Activated CD8-positive, alpha-beta memory T cell treated with anti-CD3 and anti-CD28 coated beads, Interleukin-2, amount 50 U/mL, for 24 hours (primary cell): ENCODE results near the gene SLC5A6.
A peak's percentile ranks its signal among the peaks of the same experiment; 100 is the strongest.

ENCODE experiments used
- DNase-seq: peaks from one replicate; pipeline ENCODE4 v3.0.0-alpha.2; 2020; ENCODE audit errors: extremely low read depth

SLC5A6 gene

GRCh38 chr2:27236626-27237025, 24.6 kb upstream of the SLC5A6 start:
- no peak for DNase-seq

- DNase-seq, result no peak
These were observed 24.1 kb upstream of the SLC5A6 start for GRCh38 chr2:27236136-27236535.

- DNase-seq, result no peak
These were observed 21.3 kb upstream of the SLC5A6 start for GRCh38 chr2:27233341-27233740.

GRCh38 chr2:27231921-27232320, 19.9 kb upstream of the SLC5A6 start:
- no peak for DNase-seq

GRCh38 chr2:27227501-27227900, 15.4 kb upstream of the SLC5A6 start:
- DNase-seq, result no peak

- no peak for DNase-seq
These were observed 13.5 kb upstream of the SLC5A6 start for GRCh38 chr2:27225526-27225925.

GRCh38 chr2:27223416-27223815, 11.3 kb upstream of the SLC5A6 start:
- no peak for DNase-seq

- no peak for DNase-seq
These were observed 10.3 kb upstream of the SLC5A6 start for GRCh38 chr2:27222407-27222806.

- no peak for DNase-seq
These were observed 9.1 kb upstream of the SLC5A6 start for GRCh38 chr2:27221166-27221565.

GRCh38 chr2:27220091-27220490, 8.0 kb upstream of the SLC5A6 start:
- DNase-seq, result no peak

GRCh38 chr2:27219091-27219490, 7.0 kb upstream of the SLC5A6 start:
- DNase-seq, result no peak

- DNase-seq, result no peak
These were observed 6.5 kb upstream of the SLC5A6 start for GRCh38 chr2:27218614-27219013.

- DNase-seq, result peak; percentile 70
These were observed 5.4 kb upstream of the SLC5A6 start, which contains the start of gene CAD for GRCh38 chr2:27217173-27218121. Gene CAD (plus strand): TSS chr2:27217369. CDS start chr2:27217552, 183 bp downstream.

- no peak for DNase-seq
These were observed 4.5 kb upstream of the SLC5A6 start for GRCh38 chr2:27216416-27217137.

GRCh38 chr2:27214941-27215340, 2.9 kb upstream of the SLC5A6 start:
- DNase-seq, result no peak

- no peak for DNase-seq
These were observed 781 bp upstream of the SLC5A6 start for GRCh38 chr2:27212626-27213471.

- no peak for DNase-seq
These were observed 676 bp downstream of the SLC5A6 start for GRCh38 chr2:27211241-27211942.

GRCh38 chr2:27209621-27210401, 2.3 kb downstream of the SLC5A6 start:
- DNase-seq, result no peak

- DNase-seq, result no peak
These were observed 3.5 kb downstream of the SLC5A6 start for GRCh38 chr2:27208486-27209050.

GRCh38 chr2:27206346-27206745, 5.7 kb downstream of the SLC5A6 start:
- no peak for DNase-seq
